K562 (cell line): ENCODE data around the gene RAB4B. TPM values are rescaled to one million over a fixed set of nuclear protein-coding genes. Genes with fewer than 3 reads are reported as not detected.

ENCODE experiments used
- ARID3B ChIP-seq: fragments of 250-450 bp; sonication (Bioruptor Pico); IDR thresholded peaks from 2 replicates; pipeline ENCODE4 v1.4.0; 2020; ENCODE audit warnings: borderline replicate concordance
- ARNT ChIP-seq, 2 experiments: fragments of 450-650 bp; IDR thresholded peaks; 2 replicates each; pipeline ENCODE4 v1.6.1; 2016; ENCODE audit warnings: mild to moderate bottlenecking in 1 of 2
- ELF4 ChIP-seq: fragments of 450-650 bp; formaldehyde crosslinking; IDR thresholded peaks from 2 replicates; pipeline ENCODE4 v1.4.0; 2022; ENCODE audit warnings: missing genetic modification characterization
- HOMEZ ChIP-seq: fragments of 250-450 bp; sonication (Bioruptor Pico); IDR thresholded peaks from 2 replicates; pipeline ENCODE4 v1.4.0; 2020; ENCODE audit warnings: mild to moderate bottlenecking, moderate library complexity
- MEIS2 ChIP-seq: fragments of 450-650 bp; IDR thresholded peaks from 2 replicates; pipeline ENCODE4 v1.6.1; 2014; ENCODE audit warnings: mild to moderate bottlenecking; ENCODE audit not compliant: partially characterized antibody
- NR2F6 ChIP-seq: fragments of 450-650 bp; formaldehyde crosslinking; IDR thresholded peaks from 2 replicates; pipeline ENCODE4 v1.4.0; 2020; ENCODE audit warnings: mild to moderate bottlenecking
- POLR2AphosphoS5 ChIP-seq: IDR thresholded peaks from 2 replicates; pipeline ENCODE4 v1.6.1; 2011; ENCODE audit warnings: mild to moderate bottlenecking, low read depth, low read length, moderate library complexity; ENCODE audit not compliant: control insufficient read depth, insufficient read depth
- RNF2 ChIP-seq: sonication (generic); IDR thresholded peaks from 2 replicates; pipeline ENCODE4 v1.6.1; 2016
- RREB1 ChIP-seq: fragments of 250-450 bp; sonication (Bioruptor Pico); IDR thresholded peaks from 2 replicates; pipeline ENCODE4 v1.4.0; 2020
- TSHZ1 ChIP-seq: fragments of 250-450 bp; sonication (Bioruptor Pico); IDR thresholded peaks from 2 replicates; pipeline ENCODE4 v1.4.0; 2020; ENCODE audit warnings: mild to moderate bottlenecking, moderate library complexity
- YY1 ChIP-seq, 3 experiments: IDR thresholded peaks; 2 replicates each; pipeline ENCODE4 v1.6.1; 2011; ENCODE audit warnings: low read length in 2 of 3, mild to moderate bottlenecking in 2 of 3, moderate library complexity in 2 of 3, borderline replicate concordance in 1 of 3, control low read depth in 1 of 3, low read depth in 1 of 3; ENCODE audit not compliant: insufficient read depth in 3 of 3, insufficient replicate concordance in 2 of 3, control insufficient read depth in 1 of 3, insufficient read length in 1 of 3; ENCODE audit errors: extremely low read depth in 1 of 3
- ZNF24 ChIP-seq: fragments of 450-650 bp; IDR thresholded peaks from 2 replicates; pipeline ENCODE4 v1.6.1; 2016
- polyA plus RNA-seq, 8 experiments: library from polyadenylated mRNA; depleted of rRNA in 4 of 8; stranded (reverse) in 5 of 8; unstranded in 3 of 8; fragments of >200 nt; fragmentation: Nextera tagmentation in 2 of 8; fragmentation: Illumina TruSeq in 1 of 8; extraction: Ambion mirVana in 2 of 8; extraction: Trizol in 1 of 8; gene quantifications; 2 replicates each; pipeline versions ENCODE4 v1.2.1 to v1.2.3, GENCODE V29; 2011 to 2014; ENCODE audit warnings: inconsistent platforms in 1 of 8, missing spikeins in 1 of 8
- total RNA-seq, 7 experiments: library from RNA; depleted of rRNA in 6 of 7; stranded (reverse); fragments of >200 nt in 6 of 7; fragmentation: Illumina TruSeq in 2 of 7; extraction: Trizol in 2 of 7; gene quantifications; 2 replicates each; pipeline versions ENCODE4 v1.2.1 to v1.2.3, GENCODE V29; 2011 to 2021; ENCODE audit warnings: low replicate concordance in 1 of 7

Gene RAB4B
- total and polyA plus RNA-seq, 9 of the 15 experiments (the other 6 are each of a cell fraction or from before 2014, with no cell fraction given): 0.28 to 20.4 (median 9.0) TPM

GRCh38 chr19:40822704-40823553, 44.9 kb downstream of the RAB4B start (continued):
- peak; percentile 68; the same call in 1 of the 2 replicates for TF ChIP-seq TSHZ1 (CRISPR knock-in tag)
- TF ChIP-seq ARNT (IDR thresholded peaks at IDR 0.05): peak; percentile 62 to 67; a peak in 1 of 4 replicates
- TF ChIP-seq ELF4 (CRISPR knock-in tag): peak; percentile 72; the same call in 1 of the 2 replicates
- 0 out of 2 replicates have a peak, but pooled peaks have one; percentile 11 for TF ChIP-seq HOMEZ (CRISPR knock-in tag)
- TF ChIP-seq RREB1 (CRISPR knock-in tag): peak; percentile 85; the same call in 1 of the 2 replicates
- TF ChIP-seq ARID3B (CRISPR knock-in tag): 0 out of 2 replicates have a peak, but pooled peaks have one; percentile 20
- TF ChIP-seq ZNF24: peak; percentile 92
- peak; percentile 79 for TF ChIP-seq MEIS2
- peak in 1 of 3 experiments; percentile 52 for TF ChIP-seq YY1 (IDR thresholded peaks at IDR 0.05; ENCODE audit: borderline replicate concordance in 1 of 3, control insufficient read depth in 1 of 3, extremely low read depth in 1 of 3, insufficient read depth in 3 of 3, insufficient read length in 1 of 3, insufficient replicate concordance in 2 of 3, low read depth in 1 of 3, low read length in 2 of 3)
- TF ChIP-seq RNF2: peak; percentile 99
- 0 out of 2 replicates have a peak, but pooled peaks have one; percentile 23 for TF ChIP-seq NR2F6 (CRISPR knock-in tag)
- peak; percentile 81; the same call in 1 of the 2 replicates for TF ChIP-seq POLR2AphosphoS5
